T-cell (primary cell): ENCODE results near the gene NADK. TPM values are rescaled to one million over a fixed set of nuclear protein-coding genes. Genes with fewer than 3 reads are reported as not detected.

ENCODE experiments used
- ATAC-seq, 4 experiments: fragments of 200-7000 bp in 3 of 4; fragments of 150-1000 bp in 1 of 4; cut with Tn5 transposase; replicated peaks in 1 of 4; 1 replicate in 3 of 4; 2 replicates in 1 of 4; pipeline ENCODE4 v1.10.0; 2021; ENCODE audit warnings: moderate library complexity in 3 of 4, mild to moderate bottlenecking in 2 of 4, moderate number of reproducible peaks in 1 of 4
- CTCF ChIA-PET, 2 donors: fragments of 300-600 bp; sonication (Branson Sonifier 250); formaldehyde crosslinking; loops; one replicate each; lab custom pipeline; 2022; ENCODE audit warnings: antibody characterized with exemption in 2 of 2; lab: Charles Lee
- POLR2A ChIA-PET, 2 donors: fragments of 300-600 bp; sonication (Branson Sonifier 250); formaldehyde crosslinking; loops; one replicate each; lab custom pipeline; 2022; ENCODE audit warnings: antibody characterized with exemption in 2 of 2; lab: Charles Lee
- DNase-seq, 35 experiments: peaks; one replicate each; pipeline versions ENCODE4 v3.0.0 to v3.0.0-alpha.2; 2013 to 2023
- H3K27ac ChIP-seq: one replicate; pipeline ENCODE4 v1.5.1; 2013; ENCODE audit warnings: low read length
- H3K27me3 ChIP-seq, 2 experiments: replicated peaks in 1 of 2; 1 replicate in 1 of 2; 2 replicates in 1 of 2; pipeline versions ENCODE4 v1.6.1 to v1.7.0; 2013; ENCODE audit warnings: low read length in 1 of 2, mixed read lengths in 1 of 2; ENCODE audit not compliant: control insufficient read depth in 2 of 2, insufficient read depth in 2 of 2; ENCODE audit errors: extremely low read depth in 1 of 2
- H3K36me3 ChIP-seq, 2 donors: 1 replicate in 1 of 2; 2 replicates in 1 of 2; pipeline versions ENCODE4 v1.6.1 to v1.7.0; 2013; ENCODE audit warnings: low read length in 1 of 2; ENCODE audit not compliant: control insufficient read depth in 2 of 2, insufficient read depth in 1 of 2; ENCODE audit errors: extremely low read depth in 1 of 2
- H3K4me1 ChIP-seq, 2 experiments: 1 replicate in 1 of 2; 2 replicates in 1 of 2; pipeline versions ENCODE4 v1.6.1 to v1.7.0; 2013; ENCODE audit warnings: low read length in 2 of 2, mixed read lengths in 1 of 2; ENCODE audit not compliant: insufficient read depth in 2 of 2, control insufficient read depth in 1 of 2; ENCODE audit errors: extremely low read depth in 1 of 2
- H3K4me3 ChIP-seq, 2 donors: 1 replicate in 1 of 2; 2 replicates in 1 of 2; pipeline versions ENCODE4 v1.5.1 to v1.7.0; 2013; ENCODE audit warnings: mild to moderate bottlenecking in 2 of 2, low read length in 1 of 2, moderate library complexity in 1 of 2; ENCODE audit not compliant: control insufficient read depth in 1 of 2; ENCODE audit errors: extremely low read depth in 1 of 2
- H3K9me3 ChIP-seq: 2 replicates; pipeline ENCODE4 v1.7.0; 2013
- H3K27ac Mint-ChIP-seq, 2 donors: one replicate each; pipeline ENCODE4 v1.8.0; 2020 to 2021; ENCODE audit warnings: mild to moderate bottlenecking in 2 of 2, mixed read lengths in 2 of 2
- H3K27me3 Mint-ChIP-seq, 2 donors: one replicate each; pipeline ENCODE4 v1.8.0; 2021 to 2022; ENCODE audit warnings: mixed read lengths in 2 of 2
- H3K36me3 Mint-ChIP-seq: one replicate; pipeline ENCODE4 v1.8.0; 2021; ENCODE audit warnings: mixed read lengths
- H3K4me1 Mint-ChIP-seq, 3 donors: one replicate each; pipeline ENCODE4 v1.8.0; 2020 to 2022; ENCODE audit warnings: mixed read lengths in 3 of 3, mild to moderate bottlenecking in 1 of 3
- H3K4me3 Mint-ChIP-seq, 3 donors: one replicate each; pipeline ENCODE4 v1.8.0; 2020 to 2022; ENCODE audit warnings: mild to moderate bottlenecking in 3 of 3, mixed read lengths in 3 of 3, moderate library complexity in 3 of 3
- H3K9me3 Mint-ChIP-seq, 3 donors: one replicate each; pipeline ENCODE4 v1.8.0; 2020 to 2022; ENCODE audit warnings: mixed read lengths in 3 of 3
- WGBS: methylation state at CpG from one replicate; pipeline ENCODE4 v1.1.5; 2013; ENCODE audit warnings: missing lambda C conversion rate; ENCODE audit not compliant: insufficient coverage; 5-methylcytosine and 5-hydroxymethylcytosine counted together
- total RNA-seq, 35 experiments: library from RNA in 6 of 35; stranded (reverse) in 6 of 35; fragments of 120-200 nt in 1 of 35; gene quantifications; one replicate each; pipeline versions ENCODE4 v1.2.1 to v1.2.4 and lab custom pipeline; 2013 to 2026

The NADK gene
- total RNA-seq, 5 donors from 2014 or later (not counting 1 experiment from before 2014, with no cell fraction given), result 45.6 to 68.2 (median 58.0) TPM

DNA sequence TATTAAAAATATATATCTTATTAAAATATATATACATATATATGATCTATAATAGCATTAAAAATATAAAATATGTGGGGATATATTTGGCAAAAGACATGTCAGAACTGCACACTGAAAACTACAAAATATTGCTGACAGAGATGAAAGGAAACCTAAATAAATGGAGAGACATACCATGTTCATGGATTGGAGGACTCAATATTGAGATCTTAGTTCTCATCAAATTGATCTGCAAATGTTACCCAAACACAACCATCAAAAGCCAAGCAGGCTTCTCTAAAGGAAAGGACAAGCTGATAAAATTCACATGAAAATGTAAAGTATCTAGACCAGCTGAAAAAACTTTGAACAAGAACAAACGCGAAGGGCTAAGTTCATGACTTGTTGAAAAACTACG, 7.2 kb downstream of the NADK start:
- 97% methylated on average over 3 of the region's 3 CpGs for WGBS
- no peak overlapping the region for H3K4me3 Mint-ChIP-seq
- CTCF ChIA-PET, result no interaction called here

DNA sequence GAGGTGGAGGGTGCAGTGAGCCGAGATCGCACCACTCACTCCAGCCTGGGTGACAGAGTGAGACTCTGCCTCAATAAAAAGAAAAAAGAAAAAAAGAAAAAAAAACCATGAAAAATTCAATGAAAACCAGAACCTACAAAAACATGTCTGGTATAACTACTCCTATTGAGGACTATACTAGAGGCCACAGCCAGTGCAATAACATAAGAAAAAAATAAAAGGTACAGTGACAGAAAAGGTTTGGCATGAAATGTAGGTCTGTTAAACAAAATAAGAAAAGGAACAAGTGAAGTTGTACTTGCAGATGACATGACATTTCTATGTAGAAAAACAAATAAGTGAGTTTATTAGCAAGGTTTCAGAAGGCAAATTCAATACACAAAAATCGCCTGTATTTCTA, 8.2 kb downstream of the NADK start:
- DNase-seq (no peak), ATAC-seq (no peak)
- Mint-ChIP-seq H3K27me3 (no peaks in the 10 kb centered on the region), H3K36me3 (peaks cover 22% of the 10 kb centered on the region), H3K4me3 (no peak overlapping the region), H3K27ac (no peak overlapping the region), H3K9me3 (peaks cover 3 to 5% (median 4%) of the 10 kb centered on the region in 3 donors), H3K4me1 (peaks cover 0 to 13% (median 9%) of the 10 kb centered on the region in 3 donors)
- no CpG with 5 or more reads among the region's 3 CpGs for WGBS
- ChIA-PET CTCF (no interaction called here), POLR2A (no interaction called here)
- peaks cover 2% of the 10 kb centered on the region for H3K9me3 ChIP-seq
- H3K4me3 ChIP-seq, result no peak overlapping the region
- H3K36me3 ChIP-seq, result peaks cover 11 to 17% of the 10 kb centered on the region in 2 donors
- H3K27ac ChIP-seq, result no peak overlapping the region
- no peaks in the 10 kb centered on the region for H3K27me3 ChIP-seq
- no peaks in the 10 kb centered on the region for H3K4me1 ChIP-seq

More for the DNA sequence above, 7.2 kb downstream of the NADK start:
- H3K9me3 ChIP-seq, result peaks cover 2% of the 10 kb centered on the region
- H3K36me3 Mint-ChIP-seq, result peaks cover 22% of the 10 kb centered on the region
- peaks cover 0 to 8% of the 10 kb centered on the region in 2 experiments for H3K4me1 ChIP-seq
- peaks cover 3 to 5% (median 4%) of the 10 kb centered on the region in 3 donors for H3K9me3 Mint-ChIP-seq
- H3K27ac Mint-ChIP-seq, result no peak overlapping the region
- H3K36me3 ChIP-seq, result peaks cover 11 to 13% of the 10 kb centered on the region in 2 donors
- DNase-seq, result no peak
- no peak overlapping the region for H3K27ac ChIP-seq
- H3K27me3 ChIP-seq, result no peaks in the 10 kb centered on the region
- no peaks in the 10 kb centered on the region for H3K27me3 Mint-ChIP-seq
- no peak overlapping the region for H3K4me3 ChIP-seq
- H3K4me1 Mint-ChIP-seq, result peaks cover 9 to 23% (median 19%) of the 10 kb centered on the region in 3 donors
- POLR2A ChIA-PET, result interaction anchor here in 1 of 2 donors (0.5 kb wide), 1 partner anchor 69 kb away, joined by 4 read pairs; no protein-coding TSS in a partner anchor
- ATAC-seq, result no peak

DNA sequence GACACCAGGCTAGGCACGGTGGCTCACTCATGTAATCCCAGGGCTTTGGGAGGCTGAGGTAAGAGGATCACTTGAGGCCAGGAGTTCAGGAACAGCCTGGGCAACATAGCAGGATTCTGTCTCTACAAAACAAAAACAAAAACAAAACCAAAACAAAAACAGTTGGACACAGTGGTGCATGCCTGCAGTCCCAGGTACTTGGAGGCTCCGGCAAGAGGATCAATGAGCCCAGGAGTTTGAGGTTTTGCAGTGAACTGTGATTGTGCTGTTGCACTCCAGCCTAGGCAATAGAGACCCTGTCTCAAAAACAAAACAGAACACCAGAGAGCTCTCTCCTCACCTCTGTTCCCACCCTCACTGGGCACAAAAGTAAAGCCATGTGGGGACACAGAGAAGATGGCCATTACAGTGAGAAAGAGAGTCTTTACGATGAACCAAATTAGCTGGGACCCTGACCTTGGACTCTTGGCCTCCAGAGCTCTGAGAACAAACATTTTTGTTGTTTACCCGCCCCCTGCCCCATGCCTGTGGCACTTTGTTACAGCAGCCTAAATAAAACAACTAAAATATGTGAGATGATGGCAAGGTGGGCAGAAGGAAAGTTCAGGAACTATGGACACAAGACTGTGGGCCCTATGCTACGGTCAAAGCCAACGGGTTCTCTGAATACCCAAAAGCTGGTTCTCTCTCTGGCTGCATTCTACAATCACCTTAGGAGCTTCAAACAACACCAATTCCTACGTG, 9.8 kb downstream of the NADK start:
- Histone ChIP-seq H3K4me1 (no peaks in the 10 kb centered on the region), H3K27ac (no peak overlapping the region), H3K4me3 (no peak overlapping the region), H3K27me3 (no peaks in the 10 kb centered on the region), H3K9me3 (peaks cover 2% of the 10 kb centered on the region), H3K36me3 (peaks cover 18 to 31% of the 10 kb centered on the region in 2 donors)
- Mint-ChIP-seq H3K9me3 (peaks cover 3 to 5% (median 4%) of the 10 kb centered on the region in 3 donors), H3K4me1 (peaks cover 0 to 8% (median 8%) of the 10 kb centered on the region in 3 donors), H3K36me3 (peaks cover 27% of the 10 kb centered on the region), H3K4me3 (no peak overlapping the region), H3K27ac (peak overlapping the region in 1 of 2 donors; percentile 22), H3K27me3 (no peaks in the 10 kb centered on the region)
- 93% methylated on average over 2 of the region's 7 CpGs for WGBS
- ChIA-PET CTCF (interaction anchor here in 1 of 2 donors (0.6 kb wide), 1 partner anchor 129 kb away, joined by 3 read pairs; no protein-coding TSS in a partner anchor), POLR2A (no interaction called here)
- no peak for ATAC-seq
- DNase-seq, result no peak

DNA sequence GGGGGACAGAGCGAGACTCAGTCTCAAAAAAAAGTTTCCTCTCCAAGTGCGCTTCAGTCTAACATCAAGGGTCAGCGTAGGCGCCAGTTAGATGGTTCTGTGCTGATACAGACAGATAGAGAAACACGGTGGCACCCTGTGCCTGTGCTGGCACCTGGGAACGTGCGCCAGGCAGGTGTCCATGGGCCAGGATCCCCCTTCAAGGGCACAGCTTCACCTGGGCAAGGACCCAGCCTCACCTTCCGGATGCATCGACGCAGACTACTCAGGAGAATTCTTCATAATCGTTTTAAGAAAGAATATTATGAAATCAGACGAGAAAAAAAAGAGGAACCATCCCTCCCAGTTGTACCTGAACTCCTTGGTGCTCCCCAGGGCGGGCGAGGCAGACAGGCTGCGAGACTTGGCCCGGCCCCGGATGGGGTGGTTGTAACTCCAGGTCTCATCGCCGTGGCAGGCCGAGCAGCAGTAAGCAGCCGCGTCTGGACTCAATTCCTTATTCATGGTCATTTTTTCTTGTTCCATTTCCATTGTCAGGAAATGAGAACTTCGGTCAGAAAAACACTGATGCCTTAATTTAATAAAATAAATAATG, 13.3 kb downstream of the NADK start:
- Mint-ChIP-seq H3K27ac (no peak overlapping the region), H3K4me1 (peaks cover 0 to 5% (median 5%) of the 10 kb centered on the region in 3 donors), H3K9me3 (no peaks in the 10 kb centered on the region), H3K36me3 (peaks cover 23% of the 10 kb centered on the region), H3K4me3 (no peak overlapping the region), H3K27me3 (no peaks in the 10 kb centered on the region)
- no peak overlapping the region for H3K27ac ChIP-seq
- ATAC-seq (no peak), DNase-seq (no peak)
- no peaks in the 10 kb centered on the region for H3K9me3 ChIP-seq
- no peak overlapping the region for H3K4me3 ChIP-seq
- H3K4me1 ChIP-seq, result no peaks in the 10 kb centered on the region
- H3K27me3 ChIP-seq, result no peaks in the 10 kb centered on the region
- peaks cover 29 to 56% of the 10 kb centered on the region in 2 donors for H3K36me3 ChIP-seq
- CTCF ChIA-PET, result no interaction called here
- WGBS, result 91% methylated on average over 13 of the region's 23 CpGs
- POLR2A ChIA-PET, result no interaction called here

DNA sequence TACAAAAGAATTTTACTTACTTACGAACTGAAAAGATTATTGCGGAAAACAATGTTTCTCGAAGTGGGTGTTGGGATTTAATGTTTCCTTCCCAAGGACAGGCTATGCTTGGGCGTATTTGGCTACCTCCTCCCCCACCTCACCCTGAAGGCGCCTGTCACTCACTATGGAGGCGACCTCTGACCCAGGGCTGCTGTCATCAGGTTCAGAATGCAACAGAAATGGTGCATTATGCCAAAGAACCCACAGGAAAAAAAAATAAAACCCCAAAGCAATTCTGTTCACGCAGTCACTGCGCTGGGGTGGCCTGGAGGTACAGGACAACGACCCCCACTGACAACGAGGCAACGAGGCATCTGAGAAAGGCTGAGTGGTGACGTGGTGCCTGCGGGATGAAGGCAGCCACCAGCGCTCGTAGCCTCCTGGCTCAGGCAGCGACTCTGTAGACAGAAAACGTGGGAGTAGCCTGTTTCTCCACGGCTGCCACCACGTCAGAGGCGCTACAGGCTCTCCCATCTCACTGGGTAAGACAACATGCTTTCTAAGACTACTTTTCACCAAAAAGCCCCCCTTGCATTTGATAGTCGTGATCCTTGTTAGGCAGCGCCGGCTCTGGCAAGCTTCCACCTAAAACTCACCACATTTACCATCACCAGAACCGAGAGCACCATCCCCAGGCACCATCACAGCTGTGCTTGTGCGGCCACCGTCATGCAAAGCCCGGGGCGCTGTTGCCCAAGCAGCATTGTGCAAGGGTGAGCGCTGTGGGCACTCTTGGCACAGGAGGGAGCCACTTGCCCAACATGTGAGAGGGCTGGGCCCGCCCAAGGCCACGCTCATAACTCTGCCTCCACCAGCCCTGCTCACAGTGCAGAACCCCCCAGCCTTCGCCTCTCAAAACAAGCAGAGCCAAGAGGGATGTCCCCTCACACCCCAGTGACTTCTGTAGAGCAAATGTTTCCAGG, 14.3 kb downstream of the NADK start:
- WGBS, result 96% methylated on average over 24 of the region's 32 CpGs
- Mint-ChIP-seq H3K36me3 (peaks cover 22% of the 10 kb centered on the region), H3K27me3 (no peaks in the 10 kb centered on the region), H3K4me3 (no peak overlapping the region), H3K9me3 (no peaks in the 10 kb centered on the region), H3K27ac (no peak overlapping the region), H3K4me1 (peaks cover 0 to 5% (median 5%) of the 10 kb centered on the region in 3 donors)
- DNase-seq, result peak in 6 of 35 experiments; percentile 11 to 42 (median 26)
- ChIA-PET POLR2A (no interaction called here), CTCF (no interaction called here)
- Histone ChIP-seq H3K27ac (no peak overlapping the region), H3K9me3 (no peaks in the 10 kb centered on the region), H3K36me3 (peaks cover 39 to 64% of the 10 kb centered on the region in 2 donors), H3K27me3 (no peaks in the 10 kb centered on the region), H3K4me3 (no peak overlapping the region), H3K4me1 (no peaks in the 10 kb centered on the region)
- peak; percentile 31 to 53 (median 42) for ATAC-seq
